ENCODE data around the gene YWHAG.
A peak's percentile ranks its signal among the peaks of the same experiment; 100 is the strongest.
"Not testable (repeated sequence)": the region's sequence is repeated elsewhere in the genome, so short reads cannot be mapped to it uniquely, and the experiment has no call there.

YWHAG gene

DNA sequence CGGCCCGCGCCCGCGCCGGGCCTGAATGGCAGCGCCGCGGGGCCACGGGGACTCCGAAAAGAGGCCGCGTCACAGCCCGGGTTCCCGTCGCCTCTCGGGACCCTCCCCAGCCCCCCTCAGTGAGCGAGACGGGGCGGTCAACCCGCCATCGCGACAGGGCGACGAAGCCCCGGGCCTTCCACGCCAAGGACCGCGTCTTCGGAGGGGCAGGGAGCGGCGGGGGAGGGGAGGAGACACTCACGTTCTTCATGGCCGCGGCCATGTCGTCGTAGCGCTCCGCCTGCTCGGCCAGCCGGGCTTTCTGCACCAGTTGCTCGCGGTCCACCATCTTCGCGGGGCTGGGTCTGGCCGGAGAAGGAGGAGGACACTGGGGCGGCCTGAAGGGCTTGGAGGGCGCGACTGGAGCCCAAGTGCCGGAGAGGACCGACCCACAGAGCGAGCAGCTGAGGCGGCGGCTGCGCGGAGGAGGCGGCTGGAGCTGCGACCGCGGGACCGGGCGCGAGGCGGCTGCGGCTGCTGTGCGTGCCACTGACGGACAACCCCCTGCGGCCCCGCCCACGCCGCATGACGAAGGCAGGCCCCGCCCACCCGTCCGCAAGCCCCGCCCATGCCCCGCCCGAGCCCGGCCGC, at the start of gene YWHAG:
Gene YWHAG, minus strand, starts transcription at position 511 of the 630 bp plus-strand sequence. Its CDS starts 183 bp downstream, at position 328.
- H3K36me3 Mint-ChIP-seq (ENCODE audit: insufficient read depth) = peaks cover 27% of the 10 kb centered on the region
- DNase-seq (ENCODE audit: low spot score in 2 of 2) (peak; percentile 78 to 80), ATAC-seq (replicated peaks; ENCODE audit: extremely low read depth, poor library complexity, severe bottlenecking) (peak; percentile 69)
- H3K4me3 Mint-ChIP-seq = peak within 1 kb of the TSS; percentile 93
- peaks cover 27% of the 10 kb centered on the region for H3K4me1 Mint-ChIP-seq
- peak within 1 kb of the TSS; percentile 89 for H3K27ac Mint-ChIP-seq (ENCODE audit: low read depth)
- H3K27me3 Mint-ChIP-seq = no peaks in the 10 kb centered on the region
- H3K9me3 Mint-ChIP-seq = no peaks in the 10 kb centered on the region

DNA sequence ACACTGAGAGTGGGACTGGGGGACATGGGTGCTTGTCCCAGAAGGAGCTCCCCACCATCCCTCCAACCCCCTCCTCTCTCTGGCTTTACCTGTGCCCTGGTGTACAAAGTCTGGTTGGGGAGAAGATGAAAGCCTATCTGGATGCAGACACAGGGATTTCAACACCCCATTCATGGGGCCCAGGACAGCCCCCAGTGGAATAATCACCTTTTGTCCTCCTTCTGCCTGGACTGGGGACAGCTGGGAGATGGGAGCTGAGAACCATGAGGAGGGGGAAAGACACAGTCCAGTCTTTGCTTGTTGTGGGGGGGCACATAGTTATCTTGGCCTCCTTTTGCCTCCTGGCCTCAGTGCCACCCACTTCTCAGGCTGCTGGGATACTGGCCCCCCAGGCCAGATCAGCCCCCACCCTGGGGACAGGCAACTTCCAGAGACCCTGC, 49.4 kb upstream of the YWHAG start:
- DNase-seq (ENCODE audit: low spot score in 2 of 2) (no peak), ATAC-seq (replicated peaks; ENCODE audit: extremely low read depth, poor library complexity, severe bottlenecking) (no peak)
- Mint-ChIP-seq H3K36me3 (ENCODE audit: insufficient read depth) (peaks cover 2% of the 10 kb centered on the region), H3K9me3 (no peaks in the 10 kb centered on the region), H3K27ac (ENCODE audit: low read depth) (no peak overlapping the region), H3K4me3 (no peak overlapping the region), H3K27me3 (no peaks in the 10 kb centered on the region), H3K4me1 (no peaks in the 10 kb centered on the region)

DNA sequence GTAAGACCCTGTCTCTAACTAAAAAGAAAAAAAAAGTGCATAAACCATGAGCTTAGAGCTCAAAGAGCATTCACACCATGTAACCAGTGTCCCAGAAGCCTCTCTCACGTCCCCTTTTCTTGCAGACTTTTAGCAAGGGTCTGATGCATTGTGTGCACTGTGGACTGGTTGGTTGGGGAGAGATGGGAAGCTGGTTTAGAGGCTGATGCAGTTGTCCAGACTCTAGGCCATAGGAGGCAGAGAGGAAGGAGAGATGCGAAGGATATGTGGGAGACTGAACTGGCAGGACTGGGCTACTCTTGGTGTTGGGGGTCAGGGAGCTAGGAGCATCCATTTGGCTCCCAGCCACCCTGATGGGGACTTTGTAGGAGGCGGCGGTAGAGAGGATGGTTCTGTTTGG, 48.9 kb upstream of the YWHAG start:
- Mint-ChIP-seq H3K4me1 (no peaks in the 10 kb centered on the region), H3K36me3 (ENCODE audit: insufficient read depth) (peaks cover 2% of the 10 kb centered on the region), H3K27me3 (no peaks in the 10 kb centered on the region), H3K27ac (ENCODE audit: low read depth) (no peak overlapping the region), H3K4me3 (no peak overlapping the region), H3K9me3 (no peaks in the 10 kb centered on the region)
- ATAC-seq (replicated peaks; ENCODE audit: extremely low read depth, poor library complexity, severe bottlenecking) (no peak), DNase-seq (ENCODE audit: low spot score in 2 of 2) (no peak)

DNA sequence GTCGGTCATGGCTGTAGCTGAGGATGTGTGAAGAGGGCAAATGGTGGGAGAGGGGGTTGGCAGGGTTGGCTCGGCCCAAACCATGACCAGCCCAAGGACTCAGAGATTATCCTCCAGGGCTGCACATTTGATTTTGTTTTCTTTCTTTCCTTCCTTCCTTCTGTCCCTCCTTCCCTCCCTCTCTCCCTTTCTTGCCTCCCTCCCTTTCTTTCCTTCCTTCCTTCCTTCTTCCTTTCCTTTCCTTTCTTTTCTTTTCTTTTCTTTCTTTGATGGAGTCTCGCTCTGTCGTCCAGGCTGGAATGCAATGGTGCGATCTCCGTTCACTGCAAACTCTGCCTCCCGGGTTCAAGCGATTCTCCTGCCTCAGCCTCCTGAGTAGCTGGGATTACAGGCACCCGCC, 46.9 kb upstream of the YWHAG start:
- DNase-seq (ENCODE audit: low spot score in 2 of 2) (no peak), ATAC-seq (replicated peaks; ENCODE audit: extremely low read depth, poor library complexity, severe bottlenecking) (no peak)
- H3K36me3 Mint-ChIP-seq (ENCODE audit: insufficient read depth) = peaks cover 2% of the 10 kb centered on the region
- H3K27me3 Mint-ChIP-seq = no peaks in the 10 kb centered on the region
- H3K4me3 Mint-ChIP-seq = no peak overlapping the region
- H3K4me1 Mint-ChIP-seq = no peaks in the 10 kb centered on the region
- H3K27ac Mint-ChIP-seq (ENCODE audit: low read depth) = no peak overlapping the region
- no peaks in the 10 kb centered on the region for H3K9me3 Mint-ChIP-seq

DNA sequence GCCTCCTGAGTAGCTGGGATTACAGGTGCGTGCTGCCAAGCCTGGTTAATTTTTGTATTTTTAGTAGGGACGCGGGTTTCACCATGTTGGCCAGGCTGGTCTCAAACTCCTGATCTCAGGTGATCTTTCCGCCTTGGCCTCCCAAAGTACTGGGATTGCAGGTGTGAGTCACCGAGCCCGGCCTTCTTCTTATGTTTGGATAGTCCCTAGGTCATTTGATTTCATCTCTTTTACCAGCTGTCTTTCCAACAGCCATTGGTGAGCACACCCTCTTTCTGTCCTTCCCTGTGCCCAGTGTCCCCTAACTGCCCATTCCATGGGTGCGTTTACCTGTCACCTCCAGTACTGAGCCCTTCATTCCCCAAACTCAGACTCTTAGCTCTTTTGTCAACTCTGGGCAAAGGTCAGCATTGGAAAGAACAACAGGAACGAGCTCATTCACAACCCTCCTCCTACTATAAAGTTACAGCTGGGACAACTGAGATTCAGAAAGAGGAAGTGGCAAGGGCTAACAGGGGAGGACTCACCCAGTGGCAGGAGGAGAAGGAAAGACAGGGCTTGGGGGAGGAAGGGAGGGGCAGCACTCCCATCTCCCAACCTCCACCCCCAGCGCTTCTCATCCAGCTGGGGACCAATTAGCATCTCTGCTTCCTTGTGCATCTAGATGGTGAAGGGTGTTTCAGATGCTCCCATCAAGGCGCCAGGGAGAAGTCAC, 45.1 kb upstream of the YWHAG start:
- H3K36me3 Mint-ChIP-seq (ENCODE audit: insufficient read depth) = no peaks in the 10 kb centered on the region
- H3K27me3 Mint-ChIP-seq = no peaks in the 10 kb centered on the region
- H3K27ac Mint-ChIP-seq (ENCODE audit: low read depth) = no peak overlapping the region
- ATAC-seq (replicated peaks; ENCODE audit: extremely low read depth, poor library complexity, severe bottlenecking) = no peak
- DNase-seq (ENCODE audit: low spot score in 2 of 2) = no peak
- no peak overlapping the region for H3K4me3 Mint-ChIP-seq
- no peaks in the 10 kb centered on the region for H3K4me1 Mint-ChIP-seq
- H3K9me3 Mint-ChIP-seq = no peaks in the 10 kb centered on the region

DNA sequence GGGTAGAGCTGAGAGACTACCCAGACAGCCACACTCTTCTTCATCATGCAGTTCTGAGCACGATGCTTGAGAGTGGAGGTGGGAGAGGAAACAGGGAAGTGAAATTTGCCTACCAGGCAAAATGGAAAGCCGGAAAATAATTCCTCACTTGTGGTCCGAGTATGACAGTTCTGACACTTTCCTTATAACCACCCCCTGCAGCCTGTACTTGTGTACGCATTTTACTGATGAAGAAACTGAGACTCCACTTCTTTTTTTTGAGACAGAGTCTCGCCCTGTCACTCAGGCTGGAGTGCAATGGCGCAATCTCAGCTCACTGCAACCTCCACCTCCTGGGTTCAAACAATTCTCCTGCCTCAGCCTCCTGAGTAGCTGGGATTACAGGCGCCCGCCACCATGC, 44.3 kb upstream of the YWHAG start:
- H3K4me3 Mint-ChIP-seq; H3K4me1 Mint-ChIP-seq; ATAC-seq (replicated peaks; ENCODE audit: extremely low read depth, poor library complexity, severe bottlenecking); H3K9me3 Mint-ChIP-seq; H3K36me3 Mint-ChIP-seq (ENCODE audit: insufficient read depth); H3K27me3 Mint-ChIP-seq; H3K27ac Mint-ChIP-seq (ENCODE audit: low read depth); DNase-seq (ENCODE audit: low spot score in 2 of 2): not testable (repeated sequence)

DNA sequence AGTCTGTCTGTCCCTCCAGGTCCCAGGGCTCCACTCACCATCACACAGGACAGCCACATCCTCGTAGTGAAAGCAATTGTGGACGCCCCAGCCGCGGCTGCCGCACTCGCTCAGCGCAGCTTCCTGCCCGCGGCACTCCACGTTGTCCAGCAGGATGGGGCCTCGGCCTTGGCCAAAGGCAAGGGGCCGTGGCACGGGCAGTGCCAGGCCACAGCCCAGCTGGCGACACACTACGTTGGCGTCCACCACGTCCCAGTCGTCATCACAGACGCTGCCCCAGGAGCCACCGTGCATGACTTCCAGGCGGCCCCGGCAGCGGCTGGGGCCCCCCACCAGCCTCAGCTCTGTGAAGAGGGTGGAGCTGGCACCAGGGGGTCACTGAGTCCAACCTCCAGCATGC, 41.5 kb upstream of the YWHAG start:
- H3K36me3 Mint-ChIP-seq (ENCODE audit: insufficient read depth) = no peaks in the 10 kb centered on the region
- ATAC-seq (replicated peaks; ENCODE audit: extremely low read depth, poor library complexity, severe bottlenecking) (no peak), DNase-seq (ENCODE audit: low spot score in 2 of 2) (no peak)
- no peaks in the 10 kb centered on the region for H3K27me3 Mint-ChIP-seq
- no peak overlapping the region for H3K4me3 Mint-ChIP-seq
- peaks cover 7% of the 10 kb centered on the region for H3K4me1 Mint-ChIP-seq
- no peaks in the 10 kb centered on the region for H3K9me3 Mint-ChIP-seq
- no peak overlapping the region for H3K27ac Mint-ChIP-seq (ENCODE audit: low read depth)

DNA sequence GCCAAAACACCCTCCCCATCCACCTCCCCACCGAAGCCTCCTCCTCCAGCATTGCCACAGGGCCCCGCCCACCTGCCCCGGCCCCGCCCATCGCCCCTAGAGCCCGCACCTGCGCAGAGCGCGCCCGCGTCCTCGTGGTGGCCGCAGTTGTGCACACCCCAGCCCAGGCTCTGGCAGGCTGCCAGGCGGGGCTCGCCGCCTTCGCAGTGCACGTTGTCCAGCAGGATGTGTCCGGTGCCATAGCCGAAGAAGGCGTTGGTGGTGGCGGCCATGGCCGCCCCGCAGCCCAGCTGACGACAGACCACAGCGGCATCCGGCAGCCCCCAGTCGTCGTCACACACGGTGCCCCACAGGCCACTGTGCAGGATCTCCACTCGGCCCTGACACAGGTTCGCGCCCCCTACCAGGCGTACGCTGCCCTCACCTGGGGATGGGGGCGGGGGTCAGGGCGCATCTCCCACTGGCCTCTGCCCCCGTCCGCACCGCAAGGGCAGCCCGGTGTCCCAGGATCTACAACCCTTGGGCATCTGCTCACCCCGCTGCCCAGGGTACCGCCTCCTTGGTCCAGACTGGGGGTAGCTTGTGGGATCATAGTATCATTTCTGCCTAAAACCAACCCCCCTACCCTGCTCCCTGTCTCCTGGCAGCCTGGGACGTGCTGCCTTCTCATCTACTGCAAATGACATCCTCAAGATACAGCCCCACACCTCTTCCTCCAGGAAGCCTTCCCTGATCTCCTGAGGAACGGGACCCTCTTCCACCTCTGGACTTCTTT, 38.8 kb upstream of the YWHAG start:
- ATAC-seq (replicated peaks; ENCODE audit: extremely low read depth, poor library complexity, severe bottlenecking) (peak; percentile 54), DNase-seq (ENCODE audit: low spot score in 2 of 2) (peak; percentile 45 to 50)
- H3K27ac Mint-ChIP-seq (ENCODE audit: low read depth) = peak overlapping the region; percentile 5
- no peaks in the 10 kb centered on the region for H3K9me3 Mint-ChIP-seq
- H3K36me3 Mint-ChIP-seq (ENCODE audit: insufficient read depth) = peaks cover 6% of the 10 kb centered on the region
- no peaks in the 10 kb centered on the region for H3K27me3 Mint-ChIP-seq
- H3K4me1 Mint-ChIP-seq = peaks cover 12% of the 10 kb centered on the region
- peak overlapping the region; percentile 71 for H3K4me3 Mint-ChIP-seq

DNA sequence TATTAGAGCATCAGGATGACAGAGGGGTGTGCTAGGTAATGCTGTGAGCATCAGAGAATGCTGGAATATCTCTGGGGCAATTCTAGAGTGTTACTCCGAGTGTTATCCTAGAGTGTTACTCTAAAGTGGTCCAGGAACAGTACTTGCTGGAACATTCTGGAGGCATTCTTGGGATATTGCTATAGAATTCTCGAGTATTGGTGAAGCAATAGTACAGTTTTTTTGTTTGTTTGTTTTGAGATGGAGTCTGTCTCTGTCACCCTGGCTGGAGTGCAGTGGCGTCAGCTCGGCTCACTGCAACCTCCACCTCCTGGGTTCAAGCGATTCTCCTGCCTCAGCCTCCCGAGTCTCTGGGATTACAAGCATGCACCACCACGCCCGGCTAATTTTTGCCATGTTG, 38.1 kb upstream of the YWHAG start:
- ATAC-seq (replicated peaks; ENCODE audit: extremely low read depth, poor library complexity, severe bottlenecking) (no peak), DNase-seq (ENCODE audit: low spot score in 2 of 2) (no peak)
- peak overlapping the region; percentile 71 for H3K4me3 Mint-ChIP-seq
- no peaks in the 10 kb centered on the region for H3K9me3 Mint-ChIP-seq
- H3K4me1 Mint-ChIP-seq = peaks cover 12% of the 10 kb centered on the region
- H3K36me3 Mint-ChIP-seq (ENCODE audit: insufficient read depth) = peaks cover 6% of the 10 kb centered on the region
- H3K27me3 Mint-ChIP-seq = no peaks in the 10 kb centered on the region
- no peak overlapping the region for H3K27ac Mint-ChIP-seq (ENCODE audit: low read depth)

DNA sequence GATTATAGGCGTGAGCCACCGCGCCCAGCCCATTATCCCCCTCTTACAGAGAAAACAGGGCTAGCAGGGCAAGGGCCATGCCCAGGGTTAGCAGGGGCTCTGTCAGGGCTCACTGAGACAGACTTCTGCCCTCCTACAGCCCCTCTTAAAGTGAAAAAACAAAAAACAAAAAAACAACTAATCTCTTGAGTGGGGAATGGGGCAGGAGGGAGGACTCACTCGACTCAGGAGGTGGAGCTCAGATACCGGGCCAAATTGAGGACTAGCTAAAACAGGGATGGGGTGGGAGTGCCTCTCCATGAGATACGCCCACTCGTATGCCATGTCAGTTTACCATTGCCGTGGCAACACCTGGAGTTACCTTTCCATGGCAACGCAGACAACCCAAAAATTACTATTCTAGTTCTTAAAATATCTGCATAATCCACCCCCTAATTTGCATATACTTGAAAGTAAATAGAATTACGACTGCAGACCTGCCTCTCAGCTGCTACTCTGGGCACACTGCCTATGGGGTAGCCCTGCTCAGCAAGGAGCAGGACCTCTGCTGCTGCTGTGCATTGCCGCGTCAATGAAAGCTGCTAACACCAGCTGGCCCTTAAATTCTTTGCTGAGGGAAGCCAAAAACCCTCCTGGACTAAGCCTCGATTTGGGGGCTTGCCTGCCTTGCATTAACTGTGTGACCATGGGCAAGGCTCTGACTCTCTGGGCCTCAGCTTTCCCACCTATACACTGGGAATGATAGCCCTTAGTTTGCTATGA, 37.4 kb upstream of the YWHAG start:
- H3K27ac Mint-ChIP-seq (ENCODE audit: low read depth) = no peak overlapping the region
- H3K4me1 Mint-ChIP-seq = peaks cover 12% of the 10 kb centered on the region
- H3K36me3 Mint-ChIP-seq (ENCODE audit: insufficient read depth) = peaks cover 6% of the 10 kb centered on the region
- no peak overlapping the region for H3K4me3 Mint-ChIP-seq
- DNase-seq (ENCODE audit: low spot score in 2 of 2) (no peak), ATAC-seq (replicated peaks; ENCODE audit: extremely low read depth, poor library complexity, severe bottlenecking) (no peak)
- no peaks in the 10 kb centered on the region for H3K27me3 Mint-ChIP-seq
- H3K9me3 Mint-ChIP-seq = no peaks in the 10 kb centered on the region

DNA sequence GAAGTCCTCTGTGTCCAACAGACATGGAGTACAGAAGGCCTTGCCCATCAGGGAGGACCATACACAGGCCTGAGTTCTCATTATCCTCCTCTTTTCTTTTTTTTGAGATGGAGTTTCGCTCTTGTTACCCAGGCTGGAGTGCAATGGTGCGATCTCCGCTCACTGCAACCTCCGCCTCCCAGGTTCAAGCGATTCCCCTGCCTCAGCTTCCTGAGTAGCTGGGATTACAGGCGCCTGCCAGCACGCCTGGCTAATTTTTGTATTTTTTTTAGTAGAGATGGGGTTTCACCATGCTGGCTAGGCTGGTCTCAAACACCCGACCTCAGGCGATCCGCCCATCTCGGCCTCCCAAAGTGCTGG, 36.8 kb upstream of the YWHAG start:
- H3K4me3 Mint-ChIP-seq, H3K27me3 Mint-ChIP-seq: not testable (repeated sequence)

DNA sequence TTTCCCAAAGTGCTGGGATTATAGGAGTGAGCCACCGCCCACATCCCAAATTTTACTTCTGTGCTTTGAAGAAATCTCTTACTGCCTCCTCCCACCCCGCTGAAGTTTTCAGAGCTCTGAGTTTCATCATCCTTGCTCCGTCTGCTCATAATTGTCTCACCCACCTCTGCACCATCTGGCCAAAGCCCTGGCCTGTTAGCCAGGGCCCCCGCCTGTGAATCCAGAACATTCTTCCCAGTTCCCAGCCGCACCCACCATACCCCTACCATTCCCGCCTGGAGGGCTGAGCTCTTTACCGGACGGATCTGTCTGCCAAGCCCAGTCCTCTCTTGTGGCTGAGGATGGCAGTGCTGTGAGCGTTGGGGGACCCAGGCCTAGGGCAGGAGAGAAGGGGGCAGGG, 36.2 kb upstream of the YWHAG start:
- DNase-seq (ENCODE audit: low spot score in 2 of 2) = no peak
- peaks cover 12% of the 10 kb centered on the region for H3K4me1 Mint-ChIP-seq
- no peak overlapping the region for H3K27ac Mint-ChIP-seq (ENCODE audit: low read depth)
- H3K36me3 Mint-ChIP-seq (ENCODE audit: insufficient read depth) = peaks cover 6% of the 10 kb centered on the region
- H3K27me3 Mint-ChIP-seq = no peaks in the 10 kb centered on the region
- H3K4me3 Mint-ChIP-seq = peak overlapping the region; percentile 34
- no peak for ATAC-seq (replicated peaks; ENCODE audit: extremely low read depth, poor library complexity, severe bottlenecking)
- H3K9me3 Mint-ChIP-seq = no peaks in the 10 kb centered on the region

More for the DNA sequence above, 36.8 kb upstream of the YWHAG start:
- not testable (repeated sequence) for ATAC-seq (replicated peaks; ENCODE audit: extremely low read depth, poor library complexity, severe bottlenecking); H3K9me3 Mint-ChIP-seq; H3K27ac Mint-ChIP-seq (ENCODE audit: low read depth); H3K36me3 Mint-ChIP-seq (ENCODE audit: insufficient read depth); DNase-seq (ENCODE audit: low spot score in 2 of 2)
- peaks cover 12% of the 10 kb centered on the region for H3K4me1 Mint-ChIP-seq
